HG02798 (cell line): ENCODE results near the gene MYO18B.

Experiments used
- ATAC-seq: cut with Tn5 transposase; IDR thresholded peaks from one replicate; pipeline ENCODE4 v1.9.1; 2021; ENCODE audit warnings: mild to moderate bottlenecking; ENCODE audit not compliant: unreplicated experiment, poor library complexity

The MYO18B gene

GRCh38 chr22:25746012-25746373 lies 4.0 kb downstream of the MYO18B start:
- ATAC-seq = no peak

- no peak for ATAC-seq
These were observed 5.4 kb downstream of the MYO18B start for GRCh38 chr22:25747245-25747944.

- no peak for ATAC-seq
These were observed 6.2 kb downstream of the MYO18B start for GRCh38 chr22:25748140-25748539.

GRCh38 chr22:25748704-25749103 lies 6.7 kb downstream of the MYO18B start:
- ATAC-seq = no peak

- ATAC-seq = peak; percentile 71
These were observed 7.6 kb downstream of the MYO18B start for GRCh38 chr22:25749420-25750169.

GRCh38 chr22:25750569-25751173 lies 8.7 kb downstream of the MYO18B start:
- ATAC-seq = no peak

GRCh38 chr22:25751174-25751581 lies 9.2 kb downstream of the MYO18B start:
- ATAC-seq = no peak

GRCh38 chr22:25752615-25753214 lies 10.7 kb downstream of the MYO18B start:
- no peak for ATAC-seq

- ATAC-seq = no peak
These were observed 11.3 kb downstream of the MYO18B start for GRCh38 chr22:25753252-25753651.

GRCh38 chr22:25754527-25755202 lies 12.7 kb downstream of the MYO18B start:
- no peak for ATAC-seq

GRCh38 chr22:25757686-25758085 lies 15.7 kb downstream of the MYO18B start:
- ATAC-seq = no peak

GRCh38 chr22:25758316-25758715 lies 16.3 kb downstream of the MYO18B start:
- no peak for ATAC-seq

- ATAC-seq = no peak
These were observed 17.8 kb downstream of the MYO18B start for GRCh38 chr22:25759825-25760231.

GRCh38 chr22:25760294-25760693 lies 18.3 kb downstream of the MYO18B start:
- ATAC-seq = no peak

GRCh38 chr22:25760848-25761595 lies 19.0 kb downstream of the MYO18B start:
- ATAC-seq = no peak

- no peak for ATAC-seq
These were observed 20.2 kb downstream of the MYO18B start for GRCh38 chr22:25762147-25762546.

- ATAC-seq = no peak
These were observed 21.3 kb downstream of the MYO18B start for GRCh38 chr22:25763239-25763777.

GRCh38 chr22:25764270-25765015 lies 22.5 kb downstream of the MYO18B start:
- no peak for ATAC-seq

- no peak for ATAC-seq
These were observed 23.0 kb downstream of the MYO18B start for GRCh38 chr22:25765016-25765367.
